Measurements from ENCODE around the gene CCT5. TPM values are rescaled to one million over a fixed set of nuclear protein-coding genes. Genes with fewer than 3 reads are reported as not detected.
"Not testable (repeated sequence)": the region's sequence is repeated elsewhere in the genome, so short reads cannot be mapped to it uniquely, and the experiment has no call there.

The CCT5 gene
- polyA plus RNA-seq, 1 of the 3 experiments (the other 2 are of a cell fraction): 378 TPM

DNA sequence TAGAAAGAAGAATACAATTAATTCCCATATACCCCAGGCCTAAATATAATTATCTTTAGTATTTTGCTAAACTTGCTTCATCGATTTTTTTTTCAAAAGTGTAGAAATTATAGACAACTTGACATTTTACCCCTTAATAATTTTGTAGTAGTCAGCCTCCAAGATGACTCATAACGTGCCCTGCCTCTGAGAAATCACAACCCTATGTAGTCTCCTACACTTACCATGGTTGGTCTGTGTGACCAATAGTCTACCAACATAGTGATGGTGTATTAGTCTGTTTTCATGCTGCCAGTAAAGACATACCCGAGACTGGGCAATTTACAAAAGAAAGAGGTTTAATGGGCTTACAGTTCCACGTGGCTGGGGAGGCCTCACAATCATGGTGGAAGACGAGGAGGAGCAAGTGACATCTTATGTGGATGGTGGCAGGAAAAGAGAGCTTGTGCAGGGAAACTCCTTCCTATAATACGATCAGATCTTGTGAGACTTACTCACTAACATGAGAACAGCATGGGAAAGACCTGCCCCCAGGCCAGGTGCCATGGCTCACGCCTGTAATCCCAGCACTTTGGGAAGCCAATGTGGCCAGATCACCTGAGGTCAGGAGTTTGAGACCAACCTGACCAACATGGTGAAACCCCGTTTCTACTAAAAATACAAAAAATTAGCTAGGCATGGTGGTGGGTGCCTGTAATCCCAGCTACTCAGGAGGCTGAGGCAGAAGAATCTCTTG, 60.9 kb downstream of the CCT5 start:
- H3K4me2 ChIP-seq: peak overlapping the region; percentile 53
- H3K9ac ChIP-seq; H3K9me3 ChIP-seq; H2AFZ ChIP-seq (ENCODE audit: low read depth); DNase-seq; H3K79me2 ChIP-seq (ENCODE audit: insufficient read depth); H3K27me3 ChIP-seq (ENCODE audit: insufficient read depth); H3K27ac ChIP-seq (ENCODE audit: low read depth in 2 of 2, low read length in 1 of 2); H3K36me3 ChIP-seq (replicated peaks in 1 of 2; ENCODE audit: control insufficient read depth in 1 of 2, insufficient read depth in 2 of 2, low read length in 1 of 2); CTCF ChIA-PET; H3K9me2 ChIP-seq; POLR2A ChIA-PET; H4K20me1 ChIP-seq (ENCODE audit: insufficient read depth); H3F3A ChIP-seq (replicated peaks; ENCODE audit: insufficient read depth); H3K4me3 ChIP-seq (ENCODE audit: low read depth in 2 of 2, low read length in 1 of 2): not testable (repeated sequence)
- peak; percentile 15; the same call in 1 of the 2 replicates for TF ChIP-seq FOSL2 (IDR thresholded peaks at IDR 0.05; ENCODE audit: borderline replicate concordance, low read depth)
- WGBS (ENCODE audit: low lambda C conversion rate): 83% methylated on average over 8 of the region's 8 CpGs
- peaks cover 10 to 14% of the 10 kb centered on the region in 2 experiments; a peak in 2 of 4 replicates for H3K4me1 ChIP-seq (ENCODE audit: control insufficient read depth in 1 of 2, insufficient read depth in 2 of 2, low read depth in 1 of 2, low read length in 1 of 2)

DNA sequence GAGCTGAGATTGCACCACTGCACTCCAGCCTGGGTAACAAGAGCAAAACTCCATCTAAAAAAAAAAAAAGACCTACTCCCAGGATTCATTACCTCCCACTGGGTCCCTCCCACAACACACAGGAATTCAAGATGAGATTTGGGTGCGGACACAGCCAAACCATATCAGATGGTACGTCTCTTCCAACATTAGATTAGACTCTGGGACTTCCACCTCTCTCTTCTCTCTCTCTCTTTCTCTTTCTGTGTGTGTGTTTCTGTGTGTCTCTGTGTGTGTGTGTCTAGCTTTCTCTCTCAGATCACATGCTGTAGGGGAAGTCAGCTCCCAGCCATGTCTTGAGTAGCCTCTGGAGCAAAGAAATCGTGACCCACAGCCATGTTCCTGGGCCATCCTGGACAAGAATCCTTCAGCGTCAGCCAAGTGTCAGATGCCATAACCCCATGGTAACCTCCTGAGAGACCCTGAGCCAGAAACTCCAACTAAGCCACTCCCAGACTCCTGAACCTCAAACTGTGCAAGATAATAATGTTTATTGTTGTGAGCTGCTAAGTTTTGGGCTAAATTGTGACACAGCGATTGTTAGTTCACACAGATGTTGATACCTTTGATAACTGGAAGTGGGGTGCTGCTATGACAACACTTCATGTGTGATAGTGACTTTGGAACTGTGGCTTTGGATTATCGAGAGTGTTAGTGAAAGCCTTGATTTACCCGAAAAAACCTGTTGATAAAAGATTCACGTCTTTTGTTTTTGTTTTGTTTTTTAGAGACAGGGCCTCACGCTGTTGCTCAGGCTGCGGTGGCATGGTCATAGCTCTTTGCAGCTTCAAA, 61.7 kb downstream of the CCT5 start:
- WGBS (ENCODE audit: low lambda C conversion rate): 89% methylated on average over 10 of the region's 10 CpGs
- no peak for TF ChIP-seq NFIC (IDR thresholded peaks at IDR 0.05; ENCODE audit: borderline replicate concordance)
- TF ChIP-seq RAD21 (IDR thresholded peaks at IDR 0.05; ENCODE audit: low read length): no peak
- no peak for TF ChIP-seq CHD2 (IDR thresholded peaks at IDR 0.05; ENCODE audit: low read length, partially characterized antibody)
- TF ChIP-seq SMC3 (IDR thresholded peaks at IDR 0.05; ENCODE audit: low read depth, low read length): no peak
- no peak for TF ChIP-seq MEF2A (IDR thresholded peaks at IDR 0.05; ENCODE audit: borderline replicate concordance, low read depth)
- TF ChIP-seq TEAD4 (IDR thresholded peaks at IDR 0.05; ENCODE audit: borderline replicate concordance, insufficient read depth): no peak
- TF ChIP-seq TCF12 (IDR thresholded peaks at IDR 0.05): no peak
- TF ChIP-seq JUND (IDR thresholded peaks at IDR 0.05): no peak
- no peak for TF ChIP-seq FOXJ3 (CRISPR knock-in tag; IDR thresholded peaks at IDR 0.05)
- H3K9me2 ChIP-seq: no peaks in the 10 kb centered on the region
- no peak overlapping the region for H2AFZ ChIP-seq (ENCODE audit: low read depth)
- no peaks in the 10 kb centered on the region for H3K27me3 ChIP-seq (ENCODE audit: insufficient read depth)
- ChIA-PET POLR2A (no interaction called here), CTCF (no interaction called here)
- no peak overlapping the region for H3K9ac ChIP-seq
- H3K4me2 ChIP-seq: no peak overlapping the region
- H4K20me1 ChIP-seq (ENCODE audit: insufficient read depth): no peaks in the 10 kb centered on the region
- peaks cover 10% of the 10 kb centered on the region for H3F3A ChIP-seq (replicated peaks; ENCODE audit: insufficient read depth)
- DNase-seq: no peak
- no peak overlapping the region for H3K27ac ChIP-seq (ENCODE audit: low read depth in 2 of 2, low read length in 1 of 2)
- H3K9me3 ChIP-seq: no peaks in the 10 kb centered on the region
- H3K36me3 ChIP-seq (replicated peaks in 1 of 2; ENCODE audit: control insufficient read depth in 1 of 2, insufficient read depth in 2 of 2, low read length in 1 of 2): no peaks in the 10 kb centered on the region
- peaks cover 7 to 10% of the 10 kb centered on the region in 2 experiments; a peak in 2 of 4 replicates for H3K4me1 ChIP-seq (ENCODE audit: control insufficient read depth in 1 of 2, insufficient read depth in 2 of 2, low read depth in 1 of 2, low read length in 1 of 2)
- H3K4me3 ChIP-seq (ENCODE audit: low read depth in 2 of 2, low read length in 1 of 2): no peak overlapping the region
- no peaks in the 10 kb centered on the region for H3K79me2 ChIP-seq (ENCODE audit: insufficient read depth)

DNA sequence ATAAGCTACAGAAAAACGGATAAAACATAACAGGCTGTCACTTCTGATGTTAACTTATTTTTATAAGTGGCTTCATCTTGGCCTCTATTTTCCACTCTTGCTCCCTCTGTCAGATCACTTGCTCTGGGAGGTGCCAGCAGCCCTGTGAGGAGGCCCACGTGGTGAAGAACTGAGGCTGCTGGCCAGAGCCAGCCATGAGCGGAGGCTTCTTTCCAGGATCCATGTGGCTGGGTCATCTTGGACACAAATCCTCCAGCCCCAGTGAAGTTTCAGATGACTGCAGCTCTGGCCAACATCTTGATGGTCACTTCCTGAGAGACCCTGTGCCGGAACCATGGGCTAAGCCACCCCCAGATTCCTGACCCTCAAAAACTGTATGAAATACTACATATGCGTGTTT, 65.1 kb downstream of the CCT5 start:
- no peaks in the 10 kb centered on the region for H3K9me3 ChIP-seq
- ChIA-PET CTCF (interaction anchor here (1.2 to 2.2 kb wide), 2 partner anchors 10 to 32 kb away, joined by 3 to 6 read pairs; no protein-coding TSS in a partner anchor), POLR2A (no interaction called here)
- no peak overlapping the region for H3K9ac ChIP-seq
- H3K36me3 ChIP-seq (replicated peaks in 1 of 2; ENCODE audit: control insufficient read depth in 1 of 2, insufficient read depth in 2 of 2, low read length in 1 of 2): no peaks in the 10 kb centered on the region
- no peak overlapping the region for H3K4me2 ChIP-seq
- no peak for DNase-seq
- TF ChIP-seq FOXJ3 (CRISPR knock-in tag; IDR thresholded peaks at IDR 0.05) (no peak), SIN3A (IDR thresholded peaks at IDR 0.05; ENCODE audit: borderline replicate concordance, low read depth, low read length) (no peak), CHD2 (IDR thresholded peaks at IDR 0.05; ENCODE audit: low read length, partially characterized antibody) (no peak), FOSL2 (IDR thresholded peaks at IDR 0.05; ENCODE audit: borderline replicate concordance, low read depth) (no peak), TCF12 (IDR thresholded peaks at IDR 0.05) (no peak), EZH2phosphoT487 (IDR thresholded peaks at IDR 0.05; ENCODE audit: borderline replicate concordance, low read depth) (no peak), FOXM1 (IDR thresholded peaks at IDR 0.05; ENCODE audit: low read depth) (no peak), MXI1 (IDR thresholded peaks at IDR 0.05; ENCODE audit: low read depth, low read length) (no peak), RFX5 (IDR thresholded peaks at IDR 0.05; ENCODE audit: low read length) (no peak), NFIC (IDR thresholded peaks at IDR 0.05; ENCODE audit: borderline replicate concordance) (no peak)
- TF ChIP-seq, protein P1, sequence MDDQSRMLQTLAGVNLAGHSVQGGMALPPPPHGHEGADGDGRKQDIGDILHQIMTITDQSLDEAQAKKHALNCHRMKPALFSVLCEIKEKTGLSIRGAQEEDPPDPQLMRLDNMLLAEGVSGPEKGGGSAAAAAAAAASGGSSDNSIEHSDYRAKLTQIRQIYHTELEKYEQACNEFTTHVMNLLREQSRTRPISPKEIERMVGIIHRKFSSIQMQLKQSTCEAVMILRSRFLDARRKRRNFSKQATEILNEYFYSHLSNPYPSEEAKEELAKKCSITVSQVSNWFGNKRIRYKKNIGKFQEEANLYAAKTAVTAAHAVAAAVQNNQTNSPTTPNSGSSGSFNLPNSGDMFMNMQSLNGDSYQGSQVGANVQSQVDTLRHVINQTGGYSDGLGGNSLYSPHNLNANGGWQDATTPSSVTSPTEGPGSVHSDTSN (IDR thresholded peaks at IDR 0.05): no peak
- TF ChIP-seq, protein P2, sequence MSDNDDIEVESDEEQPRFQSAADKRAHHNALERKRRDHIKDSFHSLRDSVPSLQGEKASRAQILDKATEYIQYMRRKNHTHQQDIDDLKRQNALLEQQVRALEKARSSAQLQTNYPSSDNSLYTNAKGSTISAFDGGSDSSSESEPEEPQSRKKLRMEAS (IDR thresholded peaks at IDR 0.05; ENCODE audit: low read depth): no peak
- H3K27ac ChIP-seq (ENCODE audit: low read depth in 2 of 2, low read length in 1 of 2): no peak overlapping the region
- no peak overlapping the region for H3K4me3 ChIP-seq (ENCODE audit: low read depth in 2 of 2, low read length in 1 of 2)
- H4K20me1 ChIP-seq (ENCODE audit: insufficient read depth): no peaks in the 10 kb centered on the region
- H3K4me1 ChIP-seq (ENCODE audit: control insufficient read depth in 1 of 2, insufficient read depth in 2 of 2, low read depth in 1 of 2, low read length in 1 of 2): peaks cover 2 to 6% of the 10 kb centered on the region in 2 experiments; a peak in 2 of 4 replicates
- H3K79me2 ChIP-seq (ENCODE audit: insufficient read depth): no peaks in the 10 kb centered on the region
- no peak overlapping the region for H2AFZ ChIP-seq (ENCODE audit: low read depth)
- WGBS (ENCODE audit: low lambda C conversion rate): 86% methylated on average over 5 of the region's 5 CpGs
- no peaks in the 10 kb centered on the region for H3K9me2 ChIP-seq
- H3F3A ChIP-seq (replicated peaks; ENCODE audit: insufficient read depth): peaks cover 10% of the 10 kb centered on the region
- H3K27me3 ChIP-seq (ENCODE audit: insufficient read depth): no peaks in the 10 kb centered on the region
